OCI-LY7 (cell line): ENCODE data around the gene PPP1R9B.

Experiments used
- CTCF ChIP-seq: fragments of 200-600 bp; sonication (generic); conservative IDR thresholded peaks from 2 replicates; pipeline ENCODE4 v1.5.1; 2014; ENCODE audit warnings: mild to moderate bottlenecking, antibody characterized with exemption, low read length, moderate library complexity, mixed read lengths
- EZH2phosphoT487 ChIP-seq: fragments of 200-600 bp; sonication (generic); IDR thresholded peaks from 2 replicates; pipeline ENCODE4 v1.6.1; 2018; ENCODE audit warnings: low read depth, borderline replicate concordance, mild to moderate bottlenecking, mixed run types, antibody characterized with exemption, low read length, moderate library complexity, mixed read lengths

DNA sequence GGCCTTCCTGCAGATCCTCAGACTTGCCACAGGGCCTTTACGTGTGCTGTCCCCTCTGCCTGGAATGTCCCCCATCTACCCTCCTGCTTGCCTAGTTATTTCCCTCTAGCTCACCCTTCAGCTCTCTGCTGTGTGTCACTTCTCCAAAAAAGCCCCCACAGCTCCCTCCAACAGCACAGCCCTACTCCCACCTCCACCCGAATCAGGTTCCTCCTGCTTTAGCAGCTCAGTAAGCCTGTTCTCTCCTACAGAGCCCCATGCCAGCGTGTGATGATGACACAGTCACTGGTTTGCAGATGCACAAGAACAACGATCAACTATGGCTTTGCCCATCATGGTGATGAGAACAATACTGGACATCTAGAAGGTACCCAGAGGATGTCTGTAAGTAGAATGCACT, 13.4 kb downstream of the PPP1R9B start:
- TF ChIP-seq CTCF (no peak), EZH2phosphoT487 (no peak)
